Body of pancreas (tissue), 4 donors: ENCODE data around the gene PPP2R5C. TPM values are rescaled to one million over a fixed set of nuclear protein-coding genes. Genes with fewer than 3 reads are reported as not detected.

ENCODE experiments used
- ATAC-seq: fragments of 150-250 bp; one replicate; pipeline ENCODE4 v1.9.1; 2016
- DNase-seq, 4 donors: peaks; one replicate each; pipeline ENCODE4 v3.0.0-alpha.2; 2019
- H3K27ac ChIP-seq, 4 donors: fragments of 200-600 bp; sonication (generic); 1 replicate in 3 of 4; 2 replicates in 1 of 4; pipeline versions ENCODE4 v1.5.1 to v1.6.1; 2016 to 2019; ENCODE audit warnings: mild to moderate bottlenecking in 1 of 4, mixed read lengths in 1 of 4, moderate library complexity in 1 of 4
- H3K27me3 ChIP-seq, 2 donors: fragments of 200-600 bp; sonication (generic); one replicate each; pipeline ENCODE4 v1.6.0; 2016; ENCODE audit warnings: mild to moderate bottlenecking in 1 of 2
- H3K36me3 ChIP-seq, 2 donors: fragments of 200-600 bp; sonication (generic); replicated peaks in 1 of 2; 2 replicates each; pipeline ENCODE4 v1.5.1; 2016; ENCODE audit warnings: low read depth in 2 of 2; ENCODE audit not compliant: insufficient read depth in 1 of 2
- H3K4me1 ChIP-seq: fragments of 200-600 bp; sonication (generic); one replicate; pipeline ENCODE4 v1.6.0; 2016
- H3K4me3 ChIP-seq, 2 donors: fragments of 200-600 bp; sonication (generic); 1 replicate in 1 of 2; 2 replicates in 1 of 2; pipeline ENCODE4 v1.5.1; 2016 to 2019
- H3K9me3 ChIP-seq, 3 donors: fragments of 200-600 bp; sonication (generic); 1 replicate in 2 of 3; 2 replicates in 1 of 3; pipeline ENCODE4 v1.5.1; 2016
- CTCF ChIP-seq, 7 experiments: fragments of 450-650 bp in 4 of 7; fragments of 200-600 bp in 3 of 7; sonication (generic) in 3 of 7; IDR thresholded peaks; one replicate each; pipeline ENCODE4 v1.5.1; 2016 to 2019; ENCODE audit warnings: antibody characterized with exemption in 7 of 7
- POLR2A ChIP-seq, 3 donors: fragments of 450-650 bp; IDR thresholded peaks; one replicate each; pipeline ENCODE4 v1.6.1; 2016; ENCODE audit warnings: antibody characterized with exemption in 3 of 3, mild to moderate bottlenecking in 2 of 3
- WGBS, 2 donors: methylation state at CpG; one replicate each; pipeline ENCODE4 v1.1.5; 2017; 5-methylcytosine and 5-hydroxymethylcytosine counted together
- intact Hi-C: fragments of 100-400 bp; cut with DNase I; formaldehyde crosslinking; loops from one replicate; pipeline ENCODE4 v1.15.1; 2023
- total RNA-seq, 2 donors: library from RNA; depleted of rRNA; stranded (reverse); fragments of >200 nt; gene quantifications; one replicate each; pipeline ENCODE4 v1.1.0, GENCODE V29; 2016

PPP2R5C gene
- total RNA-seq, 2 donors from 2014 or later, result 59.0 to 77.6 TPM

- intact Hi-C loops, result no loop called here
Observed at GRCh38 chr14:101719045-101719645, 42.4 kb upstream of the PPP2R5C start.

GRCh38 chr14:101719708-101720107, 41.8 kb upstream of the PPP2R5C start:
- intact Hi-C loops, result no loop called here
- ATAC-seq (no peak), DNase-seq (peak in 1 of 4 donors; percentile 7)
- WGBS, 2 donors, result 49 to 60% methylated on average over 8 of the region's 8 CpGs
- TF ChIP-seq CTCF (IDR thresholded peaks at IDR 0.05) (no peak), POLR2A (IDR thresholded peaks at IDR 0.05) (no peak)
- Histone ChIP-seq H3K27ac (peak overlapping the region in 1 of 4 donors; percentile 6), H3K27me3 (no peaks in the 10 kb centered on the region), H3K4me1 (no peaks in the 10 kb centered on the region), H3K4me3 (no peak overlapping the region), H3K36me3 (no peaks in the 10 kb centered on the region), H3K9me3 (no peaks in the 10 kb centered on the region)

More at GRCh38 chr14:101719045-101719645, 42.4 kb upstream of the PPP2R5C start:
- no peaks in the 10 kb centered on the region for H3K4me1 ChIP-seq
- DNase-seq (peak in 1 of 4 donors; percentile 5), ATAC-seq (no peak)
- H3K4me3 ChIP-seq, result no peak overlapping the region
- TF ChIP-seq POLR2A (IDR thresholded peaks at IDR 0.05) (no peak), CTCF (IDR thresholded peaks at IDR 0.05) (no peak)
- H3K36me3 ChIP-seq, result no peaks in the 10 kb centered on the region
- no peaks in the 10 kb centered on the region for H3K9me3 ChIP-seq
- 71 to 82% methylated on average over 5 to 10 of the region's 10 CpGs for WGBS, 2 donors
- peak overlapping the region in 1 of 4 donors; percentile 6 for H3K27ac ChIP-seq
- no peaks in the 10 kb centered on the region for H3K27me3 ChIP-seq

DNA sequence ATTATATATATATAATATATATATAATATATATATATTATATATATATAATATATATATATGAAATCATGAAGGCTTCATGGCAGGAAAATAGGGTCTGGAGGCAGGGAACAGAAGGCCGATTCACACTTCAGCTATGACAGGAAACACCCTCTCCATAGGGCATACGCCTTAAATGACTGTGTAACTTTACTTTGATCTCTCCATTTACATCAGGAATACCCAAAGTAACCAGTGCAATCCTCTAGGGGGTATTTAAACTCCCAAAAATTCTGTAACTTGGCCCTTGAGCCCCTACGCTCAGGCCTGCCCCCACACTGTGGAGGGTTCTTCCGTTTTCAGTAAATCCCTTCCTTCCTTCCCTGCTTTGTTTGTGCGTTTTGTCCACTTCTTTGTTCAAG, 40.4 kb upstream of the PPP2R5C start:
- Histone ChIP-seq H3K27me3 (no peaks in the 10 kb centered on the region), H3K27ac (peak overlapping the region in 1 of 4 donors; percentile 26), H3K36me3 (no peaks in the 10 kb centered on the region), H3K9me3 (no peaks in the 10 kb centered on the region), H3K4me3 (no peak overlapping the region), H3K4me1 (no peaks in the 10 kb centered on the region)
- ATAC-seq (no peak), DNase-seq (no peak)
- intact Hi-C loops, result no loop called here
- WGBS, 2 donors, result 68 to 82% methylated on average over 5 of the region's 5 CpGs
- TF ChIP-seq POLR2A (IDR thresholded peaks at IDR 0.05) (no peak), CTCF (IDR thresholded peaks at IDR 0.05) (no peak)

- TF ChIP-seq CTCF (IDR thresholded peaks at IDR 0.05) (no peak), POLR2A (IDR thresholded peaks at IDR 0.05) (no peak)
- H3K4me1 ChIP-seq, result no peaks in the 10 kb centered on the region
- DNase-seq (peak in 3 of 4 donors; percentile 14 to 54 (median 24)), ATAC-seq (peak; percentile 41)
- H3K9me3 ChIP-seq, result no peaks in the 10 kb centered on the region
- H3K4me3 ChIP-seq, result no peak overlapping the region
- H3K27ac ChIP-seq, result peak overlapping the region in 3 of 4 donors; percentile 16 to 65 (median 40)
- no peaks in the 10 kb centered on the region for H3K27me3 ChIP-seq
- intact Hi-C loops, result no loop called here
- no peaks in the 10 kb centered on the region for H3K36me3 ChIP-seq
- 58 to 76% methylated on average over 21 of the region's 21 CpGs for WGBS, 2 donors
Observed at GRCh38 chr14:101721951-101722661, 39.4 kb upstream of the PPP2R5C start.
